ENCODE data around the gene GAREM1.

Gene GAREM1

DNA sequence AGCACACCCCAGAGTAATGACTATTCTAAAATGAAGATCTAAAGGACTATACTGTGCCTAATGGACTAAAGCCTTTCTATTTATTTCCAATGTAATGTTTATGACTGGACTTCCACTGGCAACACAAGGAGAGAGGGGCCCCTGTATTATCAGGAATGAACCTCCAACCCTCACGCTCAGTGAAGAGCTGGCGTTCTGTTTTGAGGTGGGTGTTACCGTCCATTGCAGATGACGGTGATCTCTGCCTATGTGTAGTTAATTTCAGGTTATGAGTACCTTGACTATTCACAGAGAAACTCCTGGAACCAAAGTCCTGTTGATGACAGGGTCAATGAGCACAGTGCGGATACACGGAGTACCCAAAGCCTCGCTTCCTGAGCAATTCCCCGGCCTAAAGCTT, 195.5 kb downstream of the GAREM1 start:
- no peak overlapping the region for H3K4me3 ChIP-seq (ENCODE audit: low read depth, low read length)
- TF ChIP-seq, protein P1, sequence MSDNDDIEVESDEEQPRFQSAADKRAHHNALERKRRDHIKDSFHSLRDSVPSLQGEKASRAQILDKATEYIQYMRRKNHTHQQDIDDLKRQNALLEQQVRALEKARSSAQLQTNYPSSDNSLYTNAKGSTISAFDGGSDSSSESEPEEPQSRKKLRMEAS (IDR thresholded peaks at IDR 0.05; ENCODE audit: low read depth, low read length) = no peak
- TF ChIP-seq, protein P2, sequence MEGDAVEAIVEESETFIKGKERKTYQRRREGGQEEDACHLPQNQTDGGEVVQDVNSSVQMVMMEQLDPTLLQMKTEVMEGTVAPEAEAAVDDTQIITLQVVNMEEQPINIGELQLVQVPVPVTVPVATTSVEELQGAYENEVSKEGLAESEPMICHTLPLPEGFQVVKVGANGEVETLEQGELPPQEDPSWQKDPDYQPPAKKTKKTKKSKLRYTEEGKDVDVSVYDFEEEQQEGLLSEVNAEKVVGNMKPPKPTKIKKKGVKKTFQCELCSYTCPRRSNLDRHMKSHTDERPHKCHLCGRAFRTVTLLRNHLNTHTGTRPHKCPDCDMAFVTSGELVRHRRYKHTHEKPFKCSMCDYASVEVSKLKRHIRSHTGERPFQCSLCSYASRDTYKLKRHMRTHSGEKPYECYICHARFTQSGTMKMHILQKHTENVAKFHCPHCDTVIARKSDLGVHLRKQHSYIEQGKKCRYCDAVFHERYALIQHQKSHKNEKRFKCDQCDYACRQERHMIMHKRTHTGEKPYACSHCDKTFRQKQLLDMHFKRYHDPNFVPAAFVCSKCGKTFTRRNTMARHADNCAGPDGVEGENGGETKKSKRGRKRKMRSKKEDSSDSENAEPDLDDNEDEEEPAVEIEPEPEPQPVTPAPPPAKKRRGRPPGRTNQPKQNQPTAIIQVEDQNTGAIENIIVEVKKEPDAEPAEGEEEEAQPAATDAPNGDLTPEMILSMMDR (IDR thresholded peaks at IDR 0.05; ENCODE audit: low read depth, low read length) = no peak
- TF ChIP-seq MYC (IDR thresholded peaks at IDR 0.05; ENCODE audit: low read depth, low read length) (no peak), POLR2A (IDR thresholded peaks at IDR 0.05; ENCODE audit: extremely low read depth, insufficient read length) (no peak)
- DNase-seq (ENCODE audit: low read depth) = no peak

DNA sequence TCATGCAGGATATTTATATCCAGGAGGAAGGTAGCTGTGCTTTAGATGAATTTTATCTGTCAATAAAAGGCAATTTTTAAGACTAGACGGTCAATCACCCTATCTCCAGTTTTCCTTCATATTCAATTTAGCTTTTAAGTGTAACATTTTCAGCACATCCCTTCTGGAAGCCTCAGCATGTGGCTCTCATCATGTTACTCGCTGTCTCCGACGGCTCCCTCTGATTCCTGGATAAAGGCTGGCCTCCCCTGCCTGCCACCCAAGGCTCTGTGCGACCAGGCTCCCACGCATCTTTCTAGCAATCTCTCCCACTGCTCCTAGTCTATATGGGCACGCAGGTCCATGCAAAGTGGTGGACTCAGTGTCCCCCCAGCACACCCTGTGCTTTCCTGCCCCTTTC, 196.4 kb downstream of the GAREM1 start:
- TF ChIP-seq POLR2A (IDR thresholded peaks at IDR 0.05; ENCODE audit: extremely low read depth, insufficient read length) (no peak), MYC (IDR thresholded peaks at IDR 0.05; ENCODE audit: low read depth, low read length) (no peak)
- TF ChIP-seq, protein P1 (IDR thresholded peaks at IDR 0.05; ENCODE audit: low read depth, low read length) = no peak
- TF ChIP-seq, protein P2 (IDR thresholded peaks at IDR 0.05; ENCODE audit: low read depth, low read length) = no peak
- no peak overlapping the region for H3K4me3 ChIP-seq (ENCODE audit: low read depth, low read length)
- DNase-seq (ENCODE audit: low read depth) = no peak

DNA sequence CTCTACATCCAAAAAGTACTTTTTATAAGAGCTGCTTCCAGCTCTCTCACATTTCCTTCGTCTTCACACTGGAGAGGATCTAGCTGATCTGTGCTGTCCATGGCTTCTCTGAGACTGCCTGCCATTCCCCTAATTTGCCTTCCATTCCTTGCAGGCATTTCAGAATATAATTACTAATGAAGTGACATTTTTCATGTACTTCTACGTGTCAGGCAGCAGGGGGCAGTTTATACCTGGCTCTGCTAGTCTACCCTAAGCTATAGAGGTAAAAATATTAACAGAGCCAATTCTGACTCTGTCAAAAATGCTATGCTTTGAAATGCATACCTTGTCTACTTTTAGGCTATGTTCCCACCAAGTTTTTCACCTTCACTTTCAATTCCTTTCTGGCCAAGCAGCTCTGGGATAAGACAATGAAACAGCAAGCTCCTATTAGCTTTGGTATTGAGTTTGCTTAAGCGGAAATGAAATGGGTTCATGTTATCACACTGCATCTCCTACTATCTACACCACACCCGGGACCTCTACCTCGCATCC, 198.9 kb downstream of the GAREM1 start:
- peak; percentile 48 for DNase-seq (ENCODE audit: low read depth)
- no peak overlapping the region for H3K4me3 ChIP-seq (ENCODE audit: low read depth, low read length)
- TF ChIP-seq, protein P2 (IDR thresholded peaks at IDR 0.05; ENCODE audit: low read depth, low read length) = peak; percentile 56
- TF ChIP-seq, protein P1 (IDR thresholded peaks at IDR 0.05; ENCODE audit: low read depth, low read length) = no peak

DNA sequence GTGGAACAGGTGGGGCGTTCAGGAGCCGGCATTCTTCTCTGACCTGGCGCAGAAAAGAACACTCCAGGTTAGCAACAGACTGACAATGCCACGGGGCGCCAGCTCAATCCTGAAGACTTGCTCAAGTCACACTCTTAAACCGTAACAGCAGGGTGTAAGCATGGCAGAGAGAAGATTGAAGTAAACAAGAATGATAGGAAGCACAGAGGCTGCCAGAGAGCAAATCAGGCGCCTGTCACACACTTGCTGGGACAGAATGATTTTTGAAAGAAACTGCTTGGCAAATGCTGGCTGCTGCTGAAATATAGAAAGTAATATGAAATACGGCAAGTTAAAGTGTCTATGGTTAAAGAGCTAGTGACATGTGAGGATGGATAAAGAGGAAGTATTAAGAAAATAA, 200.3 kb downstream of the GAREM1 start:
- H3K4me3 ChIP-seq (ENCODE audit: low read depth, low read length) = no peak overlapping the region
- TF ChIP-seq, protein P1 (IDR thresholded peaks at IDR 0.05; ENCODE audit: low read depth, low read length) = no peak
- TF ChIP-seq, protein P2 (IDR thresholded peaks at IDR 0.05; ENCODE audit: low read depth, low read length) = no peak
- no peak for TF ChIP-seq MYC (IDR thresholded peaks at IDR 0.05; ENCODE audit: low read depth, low read length)
- no peak for TF ChIP-seq POLR2A (IDR thresholded peaks at IDR 0.05; ENCODE audit: extremely low read depth, insufficient read length)
- DNase-seq (ENCODE audit: low read depth) = no peak

DNA sequence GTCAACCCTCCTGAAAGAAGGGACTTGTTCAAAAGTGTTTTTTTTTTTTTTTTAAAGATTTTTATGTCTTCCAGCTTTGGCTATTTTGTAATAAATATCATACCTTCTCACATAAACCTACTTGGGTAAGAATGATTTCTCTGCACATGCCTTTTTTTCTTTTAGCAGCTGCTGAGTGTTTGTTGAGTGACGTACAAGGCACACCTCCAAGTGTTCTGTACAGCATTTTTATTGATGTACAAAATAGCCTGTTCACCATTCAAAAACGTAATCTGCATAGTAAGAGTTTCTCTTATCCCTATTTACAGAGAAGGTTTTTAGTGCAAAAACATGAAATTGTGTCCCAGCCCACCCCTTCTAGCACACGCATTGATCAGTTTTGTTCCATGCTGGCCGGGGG, 203.2 kb downstream of the GAREM1 start:
- TF ChIP-seq, protein P1 (IDR thresholded peaks at IDR 0.05; ENCODE audit: low read depth, low read length) = no peak
- H3K4me3 ChIP-seq (ENCODE audit: low read depth, low read length) = no peak overlapping the region
- DNase-seq (ENCODE audit: low read depth) = no peak

DNA sequence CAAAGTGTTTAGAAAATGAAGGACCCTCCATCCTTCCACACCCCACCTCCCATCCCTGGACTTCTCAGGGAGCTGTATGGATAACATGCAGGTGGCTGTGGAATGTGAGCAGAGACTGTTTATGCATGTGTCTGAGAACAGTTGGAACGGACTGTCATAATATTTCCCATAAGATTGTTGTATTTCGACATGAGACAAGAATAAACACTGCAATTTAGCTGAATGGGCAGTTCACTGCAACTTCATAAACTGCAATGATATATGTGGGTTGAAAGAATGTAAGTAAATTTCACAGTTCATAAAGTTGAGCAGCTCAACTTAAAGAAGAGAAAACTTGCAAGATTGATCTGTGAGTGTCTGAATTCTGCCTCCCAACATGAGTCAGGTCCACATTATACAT, 206.3 kb downstream of the GAREM1 start:
- H3K4me3 ChIP-seq (ENCODE audit: low read depth, low read length) = no peak overlapping the region
- no peak for DNase-seq (ENCODE audit: low read depth)
- TF ChIP-seq, protein P2 (IDR thresholded peaks at IDR 0.05; ENCODE audit: low read depth, low read length) = no peak
- TF ChIP-seq, protein P1 (IDR thresholded peaks at IDR 0.05; ENCODE audit: low read depth, low read length) = no peak
- TF ChIP-seq MYC (IDR thresholded peaks at IDR 0.05; ENCODE audit: low read depth, low read length) = no peak

All from NB4 (cell line).